Measurements from ENCODE around the gene MPHOSPH9.

MPHOSPH9 gene

GRCh38 chr12:123126294-123127181, 106.4 kb downstream of the MPHOSPH9 start:
- no peak for DNase-seq (ENCODE audit: low read depth in 1 of 2, low spot score in 1 of 2)
- no peak for TF ChIP-seq CTCF (IDR thresholded peaks at IDR 0.05; ENCODE audit: insufficient read depth, low read length)
- TF ChIP-seq GABPA (IDR thresholded peaks at IDR 0.05; ENCODE audit: low read depth): no peak
- Histone ChIP-seq H3K27me3 (ENCODE audit: insufficient read depth, poor library complexity, severe bottlenecking) (no peaks in the 10 kb centered on the region), H3K27ac (replicated peaks) (no peak overlapping the region), H3K4me3 (replicated peaks; ENCODE audit: insufficient read depth, low read length) (no peak overlapping the region)

- H3K27me3 ChIP-seq (ENCODE audit: insufficient read depth, poor library complexity, severe bottlenecking): no peaks in the 10 kb centered on the region
- TF ChIP-seq POLR2AphosphoS5 (IDR thresholded peaks at IDR 0.05; ENCODE audit: low read depth): no peak
- no peak overlapping the region for H3K27ac ChIP-seq (replicated peaks)
- no peak overlapping the region for H3K4me3 ChIP-seq (replicated peaks; ENCODE audit: insufficient read depth, low read length)
- no peak for DNase-seq (ENCODE audit: low read depth in 1 of 2, low spot score in 1 of 2)
Measured at GRCh38 chr12:123122626-123123025, 110.3 kb downstream of the MPHOSPH9 start.

DNA sequence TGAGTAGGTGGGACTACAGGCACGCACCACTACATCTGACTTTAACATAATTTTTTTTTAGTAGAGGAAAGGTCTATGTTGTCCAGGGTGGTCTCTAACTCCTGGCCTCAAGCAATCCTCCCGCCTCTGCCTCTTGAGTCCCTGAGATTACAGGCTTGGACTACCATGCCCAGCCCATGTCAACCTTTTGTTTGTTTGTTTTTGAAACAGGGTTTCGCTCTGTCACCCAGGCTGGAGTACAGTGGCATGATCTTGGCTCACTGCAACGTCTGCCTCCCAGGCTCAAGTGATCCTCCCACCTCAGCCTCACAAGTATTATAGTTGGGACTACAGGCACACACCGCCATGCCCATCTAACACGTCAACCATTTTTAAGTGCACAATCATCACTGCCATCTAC, 111.3 kb downstream of the MPHOSPH9 start:
- Histone ChIP-seq H3K27me3 (ENCODE audit: insufficient read depth, poor library complexity, severe bottlenecking) (no peaks in the 10 kb centered on the region), H3K4me3 (replicated peaks; ENCODE audit: insufficient read depth, low read length) (no peak overlapping the region), H3K27ac (replicated peaks) (no peak overlapping the region)
- no peak for DNase-seq (ENCODE audit: low read depth in 1 of 2, low spot score in 1 of 2)
- TF ChIP-seq CTCF (IDR thresholded peaks at IDR 0.05; ENCODE audit: insufficient read depth, low read length) (no peak), SPI1 (IDR thresholded peaks at IDR 0.05; ENCODE audit: borderline replicate concordance, low read depth) (no peak), GABPA (IDR thresholded peaks at IDR 0.05; ENCODE audit: low read depth) (no peak), POLR2AphosphoS5 (IDR thresholded peaks at IDR 0.05; ENCODE audit: low read depth) (no peak)
- TF ChIP-seq, protein P1, sequence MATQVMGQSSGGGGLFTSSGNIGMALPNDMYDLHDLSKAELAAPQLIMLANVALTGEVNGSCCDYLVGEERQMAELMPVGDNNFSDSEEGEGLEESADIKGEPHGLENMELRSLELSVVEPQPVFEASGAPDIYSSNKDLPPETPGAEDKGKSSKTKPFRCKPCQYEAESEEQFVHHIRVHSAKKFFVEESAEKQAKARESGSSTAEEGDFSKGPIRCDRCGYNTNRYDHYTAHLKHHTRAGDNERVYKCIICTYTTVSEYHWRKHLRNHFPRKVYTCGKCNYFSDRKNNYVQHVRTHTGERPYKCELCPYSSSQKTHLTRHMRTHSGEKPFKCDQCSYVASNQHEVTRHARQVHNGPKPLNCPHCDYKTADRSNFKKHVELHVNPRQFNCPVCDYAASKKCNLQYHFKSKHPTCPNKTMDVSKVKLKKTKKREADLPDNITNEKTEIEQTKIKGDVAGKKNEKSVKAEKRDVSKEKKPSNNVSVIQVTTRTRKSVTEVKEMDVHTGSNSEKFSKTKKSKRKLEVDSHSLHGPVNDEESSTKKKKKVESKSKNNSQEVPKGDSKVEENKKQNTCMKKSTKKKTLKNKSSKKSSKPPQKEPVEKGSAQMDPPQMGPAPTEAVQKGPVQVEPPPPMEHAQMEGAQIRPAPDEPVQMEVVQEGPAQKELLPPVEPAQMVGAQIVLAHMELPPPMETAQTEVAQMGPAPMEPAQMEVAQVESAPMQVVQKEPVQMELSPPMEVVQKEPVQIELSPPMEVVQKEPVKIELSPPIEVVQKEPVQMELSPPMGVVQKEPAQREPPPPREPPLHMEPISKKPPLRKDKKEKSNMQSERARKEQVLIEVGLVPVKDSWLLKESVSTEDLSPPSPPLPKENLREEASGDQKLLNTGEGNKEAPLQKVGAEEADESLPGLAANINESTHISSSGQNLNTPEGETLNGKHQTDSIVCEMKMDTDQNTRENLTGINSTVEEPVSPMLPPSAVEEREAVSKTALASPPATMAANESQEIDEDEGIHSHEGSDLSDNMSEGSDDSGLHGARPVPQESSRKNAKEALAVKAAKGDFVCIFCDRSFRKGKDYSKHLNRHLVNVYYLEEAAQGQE (IDR thresholded peaks at IDR 0.05; ENCODE audit: insufficient replicate concordance, low read depth): no peak

GRCh38 chr12:123120452-123121166, 112.3 kb downstream of the MPHOSPH9 start:
- no peak for DNase-seq (ENCODE audit: low read depth in 1 of 2, low spot score in 1 of 2)
- TF ChIP-seq CTCF (IDR thresholded peaks at IDR 0.05; ENCODE audit: insufficient read depth, low read length): no peak
- TF ChIP-seq POLR2AphosphoS5 (IDR thresholded peaks at IDR 0.05; ENCODE audit: low read depth): no peak
- TF ChIP-seq, protein P1 (IDR thresholded peaks at IDR 0.05; ENCODE audit: insufficient replicate concordance, low read depth): no peak
- no peak for TF ChIP-seq SPI1 (IDR thresholded peaks at IDR 0.05; ENCODE audit: borderline replicate concordance, low read depth)
- no peak for TF ChIP-seq GABPA (IDR thresholded peaks at IDR 0.05; ENCODE audit: low read depth)
- H3K27ac ChIP-seq (replicated peaks): no peak overlapping the region

More at GRCh38 chr12:123120452-123121166, 112.3 kb downstream of the MPHOSPH9 start:
- Histone ChIP-seq H3K27me3 (ENCODE audit: insufficient read depth, poor library complexity, severe bottlenecking) (no peaks in the 10 kb centered on the region), H3K4me3 (replicated peaks; ENCODE audit: insufficient read depth, low read length) (no peak overlapping the region)

Measured in HL-60 (cell line).